SH-SY5Y (cell line): ENCODE measurements around the gene WDR54.

Experiments
- GATA2 ChIP-seq: IDR thresholded peaks from 2 replicates; pipeline ENCODE4 v1.6.1; 2011; ENCODE audit warnings: mild to moderate bottlenecking, low read depth, low read length
- GATA3 ChIP-seq: IDR thresholded peaks from 2 replicates; pipeline ENCODE4 v1.6.1; 2011; ENCODE audit warnings: low read depth, mild to moderate bottlenecking, low read length, moderate library complexity

- no peak for TF ChIP-seq GATA2
- TF ChIP-seq GATA3, result no peak
Observed at GRCh38 chr2:74415762-74416395, 5.7 kb upstream of the WDR54 start.
